H1 (cell line): Measurements from ENCODE around the gene KLHL29.

Experiments
- ASH2L ChIP-seq: fragments of 200-600, 300-600 bp; sonication (generic); IDR thresholded peaks from one replicate; pipeline ENCODE4 v1.7.1; 2017; ENCODE audit warnings: low read length
- FOSL1 ChIP-seq: IDR thresholded peaks from 2 replicates; pipeline ENCODE4 v1.6.1; 2011; ENCODE audit warnings: mild to moderate bottlenecking, low read depth, low read length, moderate library complexity; ENCODE audit not compliant: insufficient read depth
- POLR2A ChIP-seq, 2 experiments: IDR thresholded peaks; 1 replicate in 1 of 2; 2 replicates in 1 of 2; pipeline ENCODE4 v1.6.1; 2011; ENCODE audit warnings: low read depth in 2 of 2, low read length in 2 of 2, mild to moderate bottlenecking in 2 of 2; ENCODE audit errors: control extremely low read depth in 1 of 2
- POLR2AphosphoS5 ChIP-seq: IDR thresholded peaks from 2 replicates; pipeline ENCODE4 v1.6.1; 2011; ENCODE audit warnings: low read depth, low read length
- TF ChIP-seq, protein P1 (sequence below), 3 experiments: IDR thresholded peaks; 1 replicate in 2 of 3; 2 replicates in 1 of 3; pipeline versions ENCODE4 v1.5.1 to v1.6.1; 2011; ENCODE audit warnings: low read length in 3 of 3, mild to moderate bottlenecking in 3 of 3, inconsistent platforms in 2 of 3, low read depth in 1 of 3, moderate library complexity in 1 of 3; ENCODE audit not compliant: insufficient read depth in 1 of 3; ENCODE audit errors: control extremely low read depth in 1 of 3
- TF ChIP-seq, protein P2 (sequence below): fragments of 300-600 bp; sonication (generic); IDR thresholded peaks from 2 replicates; pipeline ENCODE4 v1.7.1; 2012; ENCODE audit warnings: low read length, moderate library complexity, mild to moderate bottlenecking, inconsistent platforms; ENCODE audit not compliant: insufficient replicate concordance

GRCh38 chr2:23614701-23615100 is 229.7 kb downstream of the KLHL29 start:
- TF ChIP-seq POLR2AphosphoS5 (no peak), POLR2A (IDR thresholded peaks at IDR 0.05; ENCODE audit: control extremely low read depth in 1 of 2, low read depth in 2 of 2, low read length in 2 of 2) (no peak), FOSL1 (no peak), ASH2L (no peak)
- TF ChIP-seq, protein P1, sequence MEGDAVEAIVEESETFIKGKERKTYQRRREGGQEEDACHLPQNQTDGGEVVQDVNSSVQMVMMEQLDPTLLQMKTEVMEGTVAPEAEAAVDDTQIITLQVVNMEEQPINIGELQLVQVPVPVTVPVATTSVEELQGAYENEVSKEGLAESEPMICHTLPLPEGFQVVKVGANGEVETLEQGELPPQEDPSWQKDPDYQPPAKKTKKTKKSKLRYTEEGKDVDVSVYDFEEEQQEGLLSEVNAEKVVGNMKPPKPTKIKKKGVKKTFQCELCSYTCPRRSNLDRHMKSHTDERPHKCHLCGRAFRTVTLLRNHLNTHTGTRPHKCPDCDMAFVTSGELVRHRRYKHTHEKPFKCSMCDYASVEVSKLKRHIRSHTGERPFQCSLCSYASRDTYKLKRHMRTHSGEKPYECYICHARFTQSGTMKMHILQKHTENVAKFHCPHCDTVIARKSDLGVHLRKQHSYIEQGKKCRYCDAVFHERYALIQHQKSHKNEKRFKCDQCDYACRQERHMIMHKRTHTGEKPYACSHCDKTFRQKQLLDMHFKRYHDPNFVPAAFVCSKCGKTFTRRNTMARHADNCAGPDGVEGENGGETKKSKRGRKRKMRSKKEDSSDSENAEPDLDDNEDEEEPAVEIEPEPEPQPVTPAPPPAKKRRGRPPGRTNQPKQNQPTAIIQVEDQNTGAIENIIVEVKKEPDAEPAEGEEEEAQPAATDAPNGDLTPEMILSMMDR (IDR thresholded peaks at IDR 0.05; ENCODE audit: control extremely low read depth in 1 of 3, insufficient read depth in 1 of 3, low read depth in 1 of 3, low read length in 3 of 3): no peak
- TF ChIP-seq, protein P2, sequence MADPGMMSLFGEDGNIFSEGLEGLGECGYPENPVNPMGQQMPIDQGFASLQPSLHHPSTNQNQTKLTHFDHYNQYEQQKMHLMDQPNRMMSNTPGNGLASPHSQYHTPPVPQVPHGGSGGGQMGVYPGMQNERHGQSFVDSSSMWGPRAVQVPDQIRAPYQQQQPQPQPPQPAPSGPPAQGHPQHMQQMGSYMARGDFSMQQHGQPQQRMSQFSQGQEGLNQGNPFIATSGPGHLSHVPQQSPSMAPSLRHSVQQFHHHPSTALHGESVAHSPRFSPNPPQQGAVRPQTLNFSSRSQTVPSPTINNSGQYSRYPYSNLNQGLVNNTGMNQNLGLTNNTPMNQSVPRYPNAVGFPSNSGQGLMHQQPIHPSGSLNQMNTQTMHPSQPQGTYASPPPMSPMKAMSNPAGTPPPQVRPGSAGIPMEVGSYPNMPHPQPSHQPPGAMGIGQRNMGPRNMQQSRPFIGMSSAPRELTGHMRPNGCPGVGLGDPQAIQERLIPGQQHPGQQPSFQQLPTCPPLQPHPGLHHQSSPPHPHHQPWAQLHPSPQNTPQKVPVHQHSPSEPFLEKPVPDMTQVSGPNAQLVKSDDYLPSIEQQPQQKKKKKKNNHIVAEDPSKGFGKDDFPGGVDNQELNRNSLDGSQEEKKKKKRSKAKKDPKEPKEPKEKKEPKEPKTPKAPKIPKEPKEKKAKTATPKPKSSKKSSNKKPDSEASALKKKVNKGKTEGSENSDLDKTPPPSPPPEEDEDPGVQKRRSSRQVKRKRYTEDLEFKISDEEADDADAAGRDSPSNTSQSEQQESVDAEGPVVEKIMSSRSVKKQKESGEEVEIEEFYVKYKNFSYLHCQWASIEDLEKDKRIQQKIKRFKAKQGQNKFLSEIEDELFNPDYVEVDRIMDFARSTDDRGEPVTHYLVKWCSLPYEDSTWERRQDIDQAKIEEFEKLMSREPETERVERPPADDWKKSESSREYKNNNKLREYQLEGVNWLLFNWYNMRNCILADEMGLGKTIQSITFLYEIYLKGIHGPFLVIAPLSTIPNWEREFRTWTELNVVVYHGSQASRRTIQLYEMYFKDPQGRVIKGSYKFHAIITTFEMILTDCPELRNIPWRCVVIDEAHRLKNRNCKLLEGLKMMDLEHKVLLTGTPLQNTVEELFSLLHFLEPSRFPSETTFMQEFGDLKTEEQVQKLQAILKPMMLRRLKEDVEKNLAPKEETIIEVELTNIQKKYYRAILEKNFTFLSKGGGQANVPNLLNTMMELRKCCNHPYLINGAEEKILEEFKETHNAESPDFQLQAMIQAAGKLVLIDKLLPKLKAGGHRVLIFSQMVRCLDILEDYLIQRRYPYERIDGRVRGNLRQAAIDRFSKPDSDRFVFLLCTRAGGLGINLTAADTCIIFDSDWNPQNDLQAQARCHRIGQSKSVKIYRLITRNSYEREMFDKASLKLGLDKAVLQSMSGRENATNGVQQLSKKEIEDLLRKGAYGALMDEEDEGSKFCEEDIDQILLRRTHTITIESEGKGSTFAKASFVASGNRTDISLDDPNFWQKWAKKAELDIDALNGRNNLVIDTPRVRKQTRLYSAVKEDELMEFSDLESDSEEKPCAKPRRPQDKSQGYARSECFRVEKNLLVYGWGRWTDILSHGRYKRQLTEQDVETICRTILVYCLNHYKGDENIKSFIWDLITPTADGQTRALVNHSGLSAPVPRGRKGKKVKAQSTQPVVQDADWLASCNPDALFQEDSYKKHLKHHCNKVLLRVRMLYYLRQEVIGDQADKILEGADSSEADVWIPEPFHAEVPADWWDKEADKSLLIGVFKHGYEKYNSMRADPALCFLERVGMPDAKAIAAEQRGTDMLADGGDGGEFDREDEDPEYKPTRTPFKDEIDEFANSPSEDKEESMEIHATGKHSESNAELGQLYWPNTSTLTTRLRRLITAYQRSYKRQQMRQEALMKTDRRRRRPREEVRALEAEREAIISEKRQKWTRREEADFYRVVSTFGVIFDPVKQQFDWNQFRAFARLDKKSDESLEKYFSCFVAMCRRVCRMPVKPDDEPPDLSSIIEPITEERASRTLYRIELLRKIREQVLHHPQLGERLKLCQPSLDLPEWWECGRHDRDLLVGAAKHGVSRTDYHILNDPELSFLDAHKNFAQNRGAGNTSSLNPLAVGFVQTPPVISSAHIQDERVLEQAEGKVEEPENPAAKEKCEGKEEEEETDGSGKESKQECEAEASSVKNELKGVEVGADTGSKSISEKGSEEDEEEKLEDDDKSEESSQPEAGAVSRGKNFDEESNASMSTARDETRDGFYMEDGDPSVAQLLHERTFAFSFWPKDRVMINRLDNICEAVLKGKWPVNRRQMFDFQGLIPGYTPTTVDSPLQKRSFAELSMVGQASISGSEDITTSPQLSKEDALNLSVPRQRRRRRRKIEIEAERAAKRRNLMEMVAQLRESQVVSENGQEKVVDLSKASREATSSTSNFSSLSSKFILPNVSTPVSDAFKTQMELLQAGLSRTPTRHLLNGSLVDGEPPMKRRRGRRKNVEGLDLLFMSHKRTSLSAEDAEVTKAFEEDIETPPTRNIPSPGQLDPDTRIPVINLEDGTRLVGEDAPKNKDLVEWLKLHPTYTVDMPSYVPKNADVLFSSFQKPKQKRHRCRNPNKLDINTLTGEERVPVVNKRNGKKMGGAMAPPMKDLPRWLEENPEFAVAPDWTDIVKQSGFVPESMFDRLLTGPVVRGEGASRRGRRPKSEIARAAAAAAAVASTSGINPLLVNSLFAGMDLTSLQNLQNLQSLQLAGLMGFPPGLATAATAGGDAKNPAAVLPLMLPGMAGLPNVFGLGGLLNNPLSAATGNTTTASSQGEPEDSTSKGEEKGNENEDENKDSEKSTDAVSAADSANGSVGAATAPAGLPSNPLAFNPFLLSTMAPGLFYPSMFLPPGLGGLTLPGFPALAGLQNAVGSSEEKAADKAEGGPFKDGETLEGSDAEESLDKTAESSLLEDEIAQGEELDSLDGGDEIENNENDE: no peak
